Neural cell (in vitro differentiated cells): ENCODE data around the gene SPTA1. TPM values are rescaled to one million over a fixed set of nuclear protein-coding genes. Genes with fewer than 3 reads are reported as not detected.

Experiments
- H2AFZ ChIP-seq: fragments of 200-600, 300-800 bp; sonication (generic), shearing (Covaris generic); 2 replicates; pipeline ENCODE4 v1.6.0; 2014; ENCODE audit warnings: low read depth, mild to moderate bottlenecking, antibody characterized with exemption, low read length, moderate library complexity
- H3F3A ChIP-seq: fragments of 200-600 bp; shearing (Covaris generic); 2 replicates; pipeline ENCODE4 v1.6.1; 2016; ENCODE audit warnings: mild to moderate bottlenecking, moderate library complexity, mixed read lengths, antibody characterized with exemption, low read length; ENCODE audit not compliant: insufficient read depth, poor library complexity, severe bottlenecking
- H3K27ac ChIP-seq: fragments of 200-600, 300-800 bp; sonication (generic), shearing (Covaris generic); 2 replicates; pipeline ENCODE4 v1.5.1; 2014; ENCODE audit warnings: mild to moderate bottlenecking, low read length, moderate library complexity
- H3K27me3 ChIP-seq: fragments of 300-800, 200-600 bp; sonication (generic), shearing (Covaris generic); 2 replicates; pipeline ENCODE4 v1.6.0; 2014; ENCODE audit warnings: mild to moderate bottlenecking, low read depth, low read length, moderate library complexity; ENCODE audit not compliant: insufficient read depth
- H3K36me3 ChIP-seq: fragments of 300-800, 200-600 bp; sonication (generic), shearing (Covaris generic); 2 replicates; pipeline ENCODE4 v1.5.1; 2014; ENCODE audit warnings: mild to moderate bottlenecking, antibody characterized with exemption, low read length, moderate library complexity; ENCODE audit not compliant: insufficient read depth
- H3K4me2 ChIP-seq: fragments of 300-800, 200-600 bp; sonication (generic), shearing (Covaris generic); 2 replicates; pipeline ENCODE4 v1.6.0; 2014; ENCODE audit warnings: mild to moderate bottlenecking, low read length
- H3K4me3 ChIP-seq: fragments of 300-800, 200-600 bp; sonication (generic), shearing (Covaris generic); 2 replicates; pipeline ENCODE4 v1.5.1; 2014; ENCODE audit warnings: mild to moderate bottlenecking, low read length, moderate library complexity
- H3K79me2 ChIP-seq: fragments of 200-600 bp; shearing (Covaris generic); replicated peaks from 2 replicates; pipeline ENCODE4 v1.6.0; 2014; ENCODE audit warnings: mild to moderate bottlenecking, low read length, moderate library complexity; ENCODE audit not compliant: insufficient read depth
- H3K9ac ChIP-seq: fragments of 300-800, 200-600 bp; sonication (generic), shearing (Covaris generic); 2 replicates; pipeline ENCODE4 v1.6.1; 2016; ENCODE audit warnings: mild to moderate bottlenecking, low read length, mixed read lengths
- H3K9me2 ChIP-seq: fragments of 200-600 bp; shearing (Covaris generic); 2 replicates; pipeline ENCODE4 v1.6.1; 2016; ENCODE audit warnings: mild to moderate bottlenecking, low read length, mixed read lengths; ENCODE audit not compliant: insufficient read depth
- H3K9me3 ChIP-seq: fragments of 200-600, 300-800 bp; sonication (generic), shearing (Covaris generic); 2 replicates; pipeline ENCODE4 v1.6.1; 2016; ENCODE audit warnings: mild to moderate bottlenecking, mixed run types, low read length, moderate library complexity, mixed read lengths
- H4K20me1 ChIP-seq: fragments of 200-600 bp; shearing (Covaris generic); 2 replicates; pipeline ENCODE4 v1.6.1; 2016; ENCODE audit warnings: mild to moderate bottlenecking, mixed run types; ENCODE audit not compliant: insufficient read depth
- CTCF ChIP-seq: fragments of 450-650 bp; IDR thresholded peaks from 2 replicates; pipeline ENCODE4 v1.5.1; 2014; ENCODE audit warnings: antibody characterized with exemption, mild to moderate bottlenecking, moderate library complexity; ENCODE audit not compliant: poor library complexity, severe bottlenecking
- EP300 ChIP-seq: fragments of 450-650 bp; conservative IDR thresholded peaks from 2 replicates; pipeline ENCODE4 v1.6.1; 2014; ENCODE audit warnings: antibody characterized with exemption, mild to moderate bottlenecking, moderate library complexity; ENCODE audit not compliant: poor library complexity, severe bottlenecking
- EZH2 ChIP-seq: fragments of 200-600, 300-800 bp; shearing (Covaris generic), sonication (generic); IDR thresholded peaks from 2 replicates; pipeline ENCODE4 v1.6.1; 2014; ENCODE audit warnings: antibody characterized with exemption, low read length, borderline replicate concordance, mild to moderate bottlenecking; ENCODE audit not compliant: insufficient read depth, poor library complexity, severe bottlenecking
- MXI1 ChIP-seq: fragments of 450-650 bp; conservative IDR thresholded peaks from 2 replicates; pipeline ENCODE4 v1.6.1; 2014; ENCODE audit warnings: antibody characterized with exemption, mild to moderate bottlenecking; ENCODE audit not compliant: poor library complexity, severe bottlenecking
- POLR2AphosphoS5 ChIP-seq: IDR thresholded peaks from 2 replicates; pipeline ENCODE4 v1.6.1; 2012
- RAD21 ChIP-seq: fragments of 450-650 bp; conservative IDR thresholded peaks from 2 replicates; pipeline ENCODE4 v1.6.1; 2014; ENCODE audit warnings: antibody characterized with exemption, mild to moderate bottlenecking, moderate library complexity
- REST ChIP-seq: IDR thresholded peaks from 2 replicates; pipeline ENCODE4 v1.6.1; 2012; ENCODE audit warnings: borderline replicate concordance
- SMC3 ChIP-seq: fragments of 450-650 bp; conservative IDR thresholded peaks from 2 replicates; pipeline ENCODE4 v1.6.1; 2014; ENCODE audit warnings: antibody characterized with exemption, mild to moderate bottlenecking, moderate library complexity; ENCODE audit not compliant: poor library complexity
- TAF1 ChIP-seq: IDR thresholded peaks from 2 replicates; pipeline ENCODE4 v1.6.1; 2012; ENCODE audit warnings: low read depth
- polyA plus RNA-seq: library from polyadenylated mRNA; depleted of rRNA; stranded (reverse); fragments of >200 nt; gene quantifications from 2 replicates; pipeline ENCODE4 v1.2.3, GENCODE V29; 2014

Gene SPTA1
- polyA plus RNA-seq, 1 donor from 2014 or later = not detected

GRCh38 chr1:158711098-158711497 is 24.6 kb upstream of the SPTA1 start:
- Histone ChIP-seq H3K9me3 (no peaks in the 10 kb centered on the region), H3K79me2 (no peaks in the 10 kb centered on the region), H3K9ac (no peak overlapping the region), H3K36me3 (no peaks in the 10 kb centered on the region), H2AFZ (no peak overlapping the region), H3K27ac (no peak overlapping the region), H3K4me3 (no peak overlapping the region), H4K20me1 (no peaks in the 10 kb centered on the region), H3F3A (no peaks in the 10 kb centered on the region), H3K9me2 (no peaks in the 10 kb centered on the region), H3K27me3 (no peaks in the 10 kb centered on the region), H3K4me2 (no peak overlapping the region)
- TF ChIP-seq POLR2AphosphoS5 (no peak), EP300 (no peak), TAF1 (no peak), REST (no peak), CTCF (no peak), EZH2 (no peak), SMC3 (no peak), RAD21 (no peak), MXI1 (no peak)

- no peaks in the 10 kb centered on the region for H3K36me3 ChIP-seq
- H3K27me3 ChIP-seq = no peaks in the 10 kb centered on the region
- no peaks in the 10 kb centered on the region for H3F3A ChIP-seq
- H3K9me3 ChIP-seq = no peaks in the 10 kb centered on the region
- no peaks in the 10 kb centered on the region for H3K9me2 ChIP-seq
- no peak overlapping the region for H3K4me2 ChIP-seq
- no peak for TF ChIP-seq POLR2AphosphoS5
- no peak for TF ChIP-seq SMC3
- TF ChIP-seq RAD21 = no peak
- TF ChIP-seq EP300 = no peak
- no peak for TF ChIP-seq EZH2
- TF ChIP-seq TAF1 = no peak
- TF ChIP-seq CTCF = no peak
- no peak for TF ChIP-seq REST
- TF ChIP-seq MXI1 = no peak
- H3K27ac ChIP-seq = no peak overlapping the region
- no peak overlapping the region for H3K9ac ChIP-seq
- no peaks in the 10 kb centered on the region for H3K79me2 ChIP-seq
- H4K20me1 ChIP-seq = no peaks in the 10 kb centered on the region
- no peak overlapping the region for H3K4me3 ChIP-seq
- H2AFZ ChIP-seq = no peak overlapping the region
Measured at GRCh38 chr1:158706096-158706495, 19.6 kb upstream of the SPTA1 start.
